Stimulated activated CD4-positive, alpha-beta T cell treated with anti-CD3 and anti-CD28 coated beads, Interleukin-1b, Interleukin-23, amount 100 ng/mL, for 48 hours (primary cell): ENCODE results near the gene ARL3.
"Not testable (repeated sequence)": the region's sequence is repeated elsewhere in the genome, so short reads cannot be mapped to it uniquely, and the experiment has no call there.

Experiments used
- DNase-seq: peaks from one replicate; pipeline ENCODE4 v3.0.0-alpha.2; 2020

Gene ARL3

DNA sequence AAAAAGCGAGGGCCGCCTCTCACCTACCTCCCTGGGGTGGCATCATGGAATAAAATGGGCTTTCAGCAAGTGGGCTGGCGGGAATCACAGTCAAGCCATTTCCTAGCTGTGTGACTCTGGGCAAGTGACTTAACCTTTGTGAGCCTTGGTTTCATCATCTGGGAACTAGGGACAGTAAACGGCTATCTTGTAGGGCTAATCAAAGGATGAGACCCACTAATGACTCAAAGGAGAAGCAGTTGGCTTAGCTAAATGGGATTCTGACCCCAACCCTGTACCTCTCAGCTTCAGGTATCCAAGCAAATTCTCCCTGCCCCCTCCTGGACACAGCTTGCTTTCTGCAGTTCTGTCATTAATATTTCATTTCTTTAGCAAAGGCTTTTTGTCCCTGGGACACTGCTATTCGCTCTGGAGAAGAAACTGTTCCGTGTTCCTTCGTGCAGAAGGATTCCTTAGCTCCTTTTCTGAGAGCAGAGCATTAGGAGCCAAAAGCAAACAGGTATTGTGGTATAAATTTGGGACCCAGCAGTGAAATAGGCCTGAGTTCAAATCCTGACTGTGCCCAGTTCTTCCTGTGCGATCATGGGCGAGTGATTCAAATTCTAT, 44.0 kb downstream of the ARL3 start:
- DNase-seq, result no peak

DNA sequence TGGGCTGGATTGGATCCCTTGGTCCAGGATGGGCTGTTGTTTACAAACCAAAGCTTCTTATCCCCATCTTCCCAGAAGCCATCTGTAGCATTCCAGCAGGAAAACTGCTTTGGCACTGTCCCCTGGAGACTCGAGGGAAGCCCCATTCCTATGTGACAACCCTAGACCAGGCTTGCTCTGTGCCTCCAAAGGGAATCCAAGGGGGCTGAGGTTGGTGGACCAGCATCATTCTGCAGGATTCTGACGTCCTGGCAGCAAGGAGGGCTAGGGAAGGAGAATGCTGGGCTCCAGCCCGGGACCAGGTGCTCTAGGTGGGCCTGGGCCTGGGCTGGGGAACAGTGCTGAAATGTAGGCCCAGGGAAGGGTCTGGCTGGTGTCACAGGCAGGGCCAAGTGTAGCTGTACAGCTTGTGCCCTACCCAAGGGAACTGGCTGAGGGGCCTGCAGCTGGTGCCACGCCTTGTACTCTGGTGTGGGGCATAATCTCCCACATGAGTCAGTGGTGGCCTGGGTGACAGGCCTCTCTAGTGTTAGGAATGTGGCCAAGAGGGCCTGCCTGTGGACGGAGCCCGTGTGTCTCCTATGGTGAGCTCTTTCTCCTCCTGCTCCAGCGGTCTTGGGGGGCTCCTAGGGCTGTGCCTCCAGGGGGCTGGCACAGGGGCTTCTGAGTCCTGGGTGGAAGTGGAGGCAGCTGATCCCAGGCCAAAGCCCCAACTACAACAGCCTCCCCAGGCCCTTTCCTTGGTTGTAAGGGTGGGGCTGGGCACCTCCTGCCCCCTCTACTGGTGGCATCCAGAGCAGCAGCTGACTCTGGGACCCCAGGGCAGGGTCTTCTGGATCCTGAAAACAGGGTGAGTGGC, 44.8 kb downstream of the ARL3 start:
- no peak for DNase-seq

DNA sequence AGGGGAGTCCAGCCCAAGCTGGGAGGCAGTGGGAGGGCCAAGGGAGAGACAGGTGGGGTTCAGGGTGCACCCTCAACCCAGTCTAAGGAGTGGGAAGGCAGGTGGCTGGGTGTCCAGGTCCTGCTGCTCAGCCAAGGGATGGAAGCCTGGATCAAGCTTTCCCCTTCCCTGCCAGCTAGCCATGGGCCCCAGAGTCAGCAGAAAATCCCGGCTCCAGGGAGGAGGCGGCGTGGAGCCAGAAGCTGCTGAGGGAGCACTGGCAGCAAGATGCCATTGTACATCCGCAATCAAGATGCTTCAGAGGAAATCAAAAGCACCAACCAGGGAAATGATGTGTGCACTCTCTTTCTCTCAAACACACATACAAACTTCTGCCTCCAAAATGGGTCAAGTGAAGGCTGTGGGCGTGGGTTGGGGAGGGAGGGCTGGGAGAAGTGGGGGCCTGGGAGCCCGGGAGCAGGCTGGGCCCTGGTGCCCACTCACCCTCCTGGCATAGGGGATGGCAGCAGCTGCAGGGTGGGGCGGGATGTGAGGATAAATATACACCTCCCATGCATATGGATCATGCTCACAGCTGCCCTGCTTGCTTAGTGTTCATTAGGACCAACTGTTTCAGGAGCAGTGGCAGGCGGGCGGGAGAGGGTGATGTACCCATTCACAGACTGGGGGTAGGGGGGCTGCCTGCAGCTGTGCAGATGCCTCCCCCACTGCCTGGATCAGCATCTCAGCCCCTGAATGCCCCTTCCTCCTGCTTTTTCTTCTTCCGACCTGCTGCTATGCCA, 45.7 kb downstream of the ARL3 start:
- no peak for DNase-seq

DNA sequence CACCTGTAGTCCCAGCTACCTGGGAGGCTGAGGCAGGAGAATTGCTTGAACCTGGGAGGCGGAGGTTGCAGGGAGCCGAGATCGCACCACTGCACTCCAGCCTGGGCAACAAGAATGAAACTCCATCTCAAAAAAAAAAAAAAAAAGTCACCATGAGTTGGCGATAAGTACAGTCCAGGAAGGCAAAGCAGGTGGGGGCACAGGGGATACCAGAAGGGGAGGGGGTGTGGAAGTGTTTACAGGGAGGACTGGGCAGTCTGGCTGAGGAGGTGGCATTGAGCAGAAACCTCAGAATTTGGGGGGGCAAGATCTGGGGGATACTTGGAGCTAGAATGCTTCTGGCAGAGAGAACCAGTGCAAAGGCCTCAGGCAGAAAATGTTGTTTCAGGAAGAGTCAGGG, 46.8 kb downstream of the ARL3 start:
- not testable (repeated sequence) for DNase-seq

DNA sequence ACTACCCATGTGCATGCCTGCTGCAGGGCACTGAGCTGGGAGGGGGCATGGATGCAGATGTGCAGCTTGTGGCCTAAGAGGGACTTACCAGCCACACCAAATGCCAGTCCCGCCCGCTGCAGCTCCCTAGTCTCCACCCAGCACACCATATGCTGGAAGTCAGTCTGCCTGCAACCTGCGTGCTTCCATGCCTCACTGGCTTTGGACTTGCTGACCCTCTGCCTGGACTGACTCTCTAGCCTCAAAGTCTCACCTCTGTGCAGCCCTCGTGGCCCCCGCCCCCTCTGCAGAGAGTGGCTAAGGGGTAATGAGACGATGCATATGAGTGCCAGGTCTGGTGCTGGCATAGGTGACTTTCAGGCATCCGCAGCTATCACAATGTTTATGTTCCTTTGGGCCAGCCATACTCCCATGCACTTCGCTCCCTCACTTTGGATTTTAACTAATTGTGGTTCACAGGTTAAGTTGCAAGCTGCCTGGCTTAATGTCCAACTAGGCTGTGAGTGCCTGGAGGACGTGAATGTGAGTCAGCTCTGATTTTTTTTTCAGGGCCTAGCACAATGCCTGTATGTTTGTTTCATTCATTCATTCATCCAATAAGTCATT, 48.2 kb downstream of the ARL3 start:
- DNase-seq, result no peak

DNA sequence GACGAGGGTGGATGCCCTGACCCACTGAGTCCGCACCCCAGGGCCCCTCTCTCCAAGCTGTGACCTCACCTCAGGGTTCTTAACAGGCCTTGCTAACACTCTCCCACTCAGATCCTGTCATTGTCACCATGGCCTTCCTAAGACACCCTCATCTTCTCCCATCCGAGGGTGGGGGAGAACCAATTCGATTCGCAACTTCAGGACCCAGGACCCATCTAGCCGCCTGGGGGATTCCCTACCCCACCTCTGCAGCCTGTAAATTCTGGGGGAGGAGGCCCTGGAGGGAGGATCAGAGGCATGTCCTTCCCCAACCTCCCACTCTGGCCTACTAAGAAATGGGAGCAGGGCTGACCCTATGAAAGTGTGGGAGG, 52.6 kb downstream of the ARL3 start:
- DNase-seq, result no peak

DNA sequence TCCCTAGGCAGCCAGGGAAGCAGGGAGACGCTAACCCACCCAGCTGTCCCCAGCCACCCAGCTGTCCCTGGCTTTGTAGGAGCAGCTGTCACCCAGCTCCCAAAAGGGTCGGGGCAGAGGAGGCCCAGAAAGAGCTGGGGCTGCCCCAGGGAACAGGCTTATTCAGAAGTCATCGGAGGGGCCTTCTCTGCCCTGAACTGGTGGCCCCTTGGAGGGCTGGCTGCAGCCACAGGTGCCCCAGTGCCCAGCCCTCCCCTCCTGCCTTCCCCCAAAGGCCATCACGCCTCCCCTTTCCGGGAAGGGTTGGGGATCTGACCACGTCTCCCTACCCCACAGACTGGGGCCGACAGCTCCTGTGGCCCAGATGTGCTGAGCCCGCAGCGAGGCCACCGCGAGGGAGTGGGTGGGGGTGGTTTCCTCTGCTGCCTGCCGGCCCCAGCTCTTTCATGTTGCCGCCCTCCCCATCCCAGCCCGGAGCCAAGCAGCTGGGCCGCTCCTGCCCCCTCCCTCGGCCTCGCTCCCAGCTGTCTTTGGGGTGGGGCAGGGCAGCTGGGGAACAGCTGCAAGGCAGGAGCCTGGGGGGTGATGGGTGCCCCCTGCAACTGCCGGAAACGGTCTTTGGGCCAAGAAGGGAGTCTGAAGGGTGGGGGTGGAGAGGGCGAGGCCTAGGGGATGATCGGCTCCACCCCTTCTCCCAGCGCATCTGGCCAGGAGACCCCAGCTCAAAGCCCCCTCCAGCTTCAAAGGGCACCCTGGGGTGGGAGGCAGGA, 53.1 kb downstream of the ARL3 start:
- DNase-seq, result peak; percentile 69

DNA sequence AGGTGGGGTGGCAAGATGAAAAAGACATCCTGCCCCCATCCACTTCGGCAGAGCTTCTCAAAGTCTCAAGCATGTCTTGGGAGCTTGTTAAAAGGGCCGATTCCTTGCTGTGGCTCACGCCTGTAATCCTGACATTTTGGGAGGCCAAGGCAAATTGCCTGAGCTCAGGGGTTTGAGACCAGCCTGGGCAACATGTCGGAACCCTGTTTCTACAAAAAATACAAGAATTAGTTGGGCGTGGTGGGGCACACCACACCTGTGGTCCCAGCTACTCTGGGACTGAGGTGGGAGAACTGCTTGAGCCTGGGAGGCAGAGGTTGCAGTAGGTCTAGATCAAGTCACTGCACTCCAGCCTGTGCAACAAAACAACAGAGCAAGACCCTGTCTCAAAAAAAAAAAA, 55.4 kb downstream of the ARL3 start:
- DNase-seq, result no peak

DNA sequence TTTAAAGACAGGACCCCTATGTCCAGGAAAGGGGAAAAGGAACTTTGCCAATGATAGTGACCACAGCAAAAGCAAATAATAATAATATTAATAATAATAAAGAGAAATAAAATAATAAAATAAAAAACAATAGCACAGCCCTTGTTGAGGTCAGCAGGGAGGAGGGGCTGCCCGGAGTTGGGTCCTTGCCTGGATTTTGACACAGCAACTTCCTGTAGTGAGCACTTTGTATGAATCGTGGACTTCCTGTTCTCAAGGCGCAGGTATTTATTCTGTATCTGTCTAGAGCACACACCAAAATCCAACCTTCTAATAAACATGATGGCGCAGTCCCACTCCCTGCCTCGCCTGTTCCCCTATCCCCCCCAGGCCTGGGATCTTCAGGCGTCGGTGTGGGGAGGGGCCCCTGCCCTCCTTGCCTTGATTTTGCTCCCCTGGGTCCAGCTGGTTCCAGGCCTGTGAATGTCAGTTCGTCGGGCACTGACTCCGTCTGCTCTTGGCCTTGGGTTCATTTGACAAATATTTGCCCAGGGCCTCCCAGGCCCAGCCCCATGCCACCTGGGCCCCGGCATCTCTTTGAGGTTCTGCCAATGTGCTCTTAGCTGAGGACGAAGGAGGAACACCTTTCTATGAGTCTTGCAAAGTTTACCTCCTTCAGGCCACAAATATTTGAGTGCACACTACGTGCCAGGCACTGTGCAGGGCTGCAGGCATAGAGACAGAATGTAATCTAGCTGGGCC, 56.0 kb downstream of the ARL3 start:
- DNase-seq, result no peak

DNA sequence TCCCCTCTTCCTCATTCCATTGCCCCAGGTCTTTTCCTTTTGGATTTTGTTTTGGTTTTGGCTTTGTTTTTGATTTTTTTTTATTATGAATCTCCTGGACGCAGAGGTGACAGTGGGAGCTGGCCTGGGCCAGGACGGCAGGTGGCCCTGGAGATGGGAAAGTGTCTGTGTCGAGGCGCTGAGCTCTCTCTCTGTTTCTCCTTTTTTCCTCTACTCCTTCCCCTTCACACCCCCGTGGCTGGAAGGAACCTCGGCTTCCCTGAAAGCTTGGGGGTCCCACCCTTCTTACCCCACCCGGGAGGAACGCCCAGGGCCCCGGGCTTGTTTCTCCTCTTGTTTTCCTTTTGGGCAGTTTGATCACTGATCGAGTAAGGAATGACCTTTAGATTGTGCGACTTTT, 56.7 kb downstream of the ARL3 start:
- no peak for DNase-seq

DNA sequence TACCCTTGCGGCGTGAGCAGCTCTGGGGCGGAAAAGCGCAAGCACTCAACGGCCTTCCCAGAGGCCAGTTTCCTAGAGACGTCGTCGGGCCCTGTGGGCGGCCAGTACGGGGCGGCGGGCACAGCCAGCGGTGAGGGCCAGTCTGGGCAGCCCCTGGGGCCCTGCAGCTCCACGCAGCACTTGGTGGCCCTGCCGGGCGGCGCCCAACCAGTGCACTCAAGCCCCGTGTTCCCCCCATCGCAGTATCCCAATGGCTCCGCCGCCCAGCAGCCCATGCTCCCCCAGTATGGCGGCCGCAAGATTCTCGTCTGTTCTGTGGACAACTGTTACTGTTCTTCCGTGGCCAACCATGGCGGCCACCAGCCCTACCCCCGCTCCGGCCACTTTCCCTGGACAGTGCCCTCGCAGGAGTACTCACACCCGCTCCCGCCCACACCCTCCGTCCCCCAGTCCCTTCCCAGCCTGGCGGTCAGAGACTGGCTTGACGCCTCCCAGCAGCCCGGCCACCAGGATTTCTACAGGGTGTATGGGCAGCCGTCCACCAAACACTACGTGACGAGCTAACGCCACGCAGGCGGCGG, 57.3 kb downstream of the ARL3 start:
- DNase-seq, result no peak

DNA sequence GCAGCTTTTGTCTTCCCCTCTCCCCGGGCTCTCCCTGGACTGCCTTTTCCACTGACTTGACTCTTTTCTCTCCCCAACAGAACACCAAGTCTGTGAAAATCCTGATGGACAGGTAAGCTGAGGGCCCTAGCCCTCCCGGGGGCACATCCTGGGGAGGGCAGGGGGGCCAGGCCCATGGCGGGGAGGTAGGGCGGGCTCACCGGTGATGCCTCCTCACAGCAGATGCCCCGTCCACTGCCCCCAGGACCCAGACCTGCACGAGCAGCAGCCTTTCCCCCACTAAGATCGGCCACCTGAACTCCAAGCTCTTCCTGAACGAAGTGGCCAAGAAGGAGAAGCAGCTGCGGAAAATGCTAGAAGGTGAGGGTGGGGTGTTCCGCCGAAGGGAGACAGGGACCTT, 58.2 kb downstream of the ARL3 start:
- no peak for DNase-seq

DNA sequence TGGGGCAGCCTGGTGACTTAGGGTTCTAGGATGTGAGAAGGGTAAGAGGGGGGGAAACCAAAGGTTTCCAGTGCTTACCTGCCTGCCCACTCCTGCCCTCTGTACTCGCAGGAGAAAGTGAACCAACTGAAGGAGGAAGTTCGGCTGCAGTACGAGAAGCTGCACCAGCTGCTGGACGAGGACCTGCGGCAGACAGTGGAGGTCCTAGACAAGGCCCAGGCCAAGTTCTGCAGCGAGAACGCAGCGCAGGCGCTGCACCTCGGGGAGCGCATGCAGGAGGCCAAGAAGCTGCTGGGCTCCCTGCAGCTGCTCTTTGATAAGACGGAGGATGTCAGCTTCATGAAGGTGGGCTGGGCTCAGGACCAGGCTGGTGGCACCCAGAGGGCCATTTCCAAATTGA, 59.2 kb downstream of the ARL3 start:
- no peak for DNase-seq

DNA sequence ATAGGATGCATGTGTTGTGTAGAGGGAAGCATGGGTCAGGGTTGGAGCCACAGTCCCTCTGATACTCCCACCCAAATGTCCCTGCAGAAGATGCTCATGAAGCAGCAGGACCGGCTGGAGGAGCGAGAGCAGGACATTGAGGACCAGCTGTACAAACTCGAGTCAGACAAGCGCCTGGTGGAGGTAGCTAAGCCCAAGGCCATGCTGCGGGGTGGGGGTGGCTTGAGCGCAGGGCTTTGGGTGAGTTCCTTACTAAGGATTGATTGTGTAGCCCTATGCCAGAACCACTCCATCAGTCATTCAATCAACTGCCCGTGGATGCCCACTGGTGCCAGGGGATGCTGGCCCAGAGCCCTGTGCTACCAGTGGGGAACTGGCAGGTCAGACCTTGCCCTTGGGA, 59.6 kb downstream of the ARL3 start:
- DNase-seq, result no peak

DNA sequence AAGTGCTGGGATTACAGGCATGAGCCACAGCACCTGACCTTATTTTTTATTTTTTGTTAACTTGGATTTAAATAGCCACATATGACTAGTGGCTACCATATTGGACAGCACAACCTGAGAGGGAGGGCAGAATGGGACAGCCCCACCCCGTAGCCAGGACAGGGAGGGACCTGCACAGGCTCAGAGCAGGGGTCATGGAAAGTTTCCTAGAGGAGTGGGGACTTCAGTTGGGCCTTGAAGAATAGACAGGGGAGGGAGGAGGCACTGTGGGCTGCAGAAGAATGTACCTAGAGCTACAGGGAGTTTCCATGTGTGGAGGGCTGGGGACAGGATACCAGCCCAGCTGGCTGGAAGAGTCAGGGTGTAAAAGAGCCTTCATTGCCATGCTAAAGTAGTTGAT, 61.1 kb downstream of the ARL3 start:
- DNase-seq, result no peak

DNA sequence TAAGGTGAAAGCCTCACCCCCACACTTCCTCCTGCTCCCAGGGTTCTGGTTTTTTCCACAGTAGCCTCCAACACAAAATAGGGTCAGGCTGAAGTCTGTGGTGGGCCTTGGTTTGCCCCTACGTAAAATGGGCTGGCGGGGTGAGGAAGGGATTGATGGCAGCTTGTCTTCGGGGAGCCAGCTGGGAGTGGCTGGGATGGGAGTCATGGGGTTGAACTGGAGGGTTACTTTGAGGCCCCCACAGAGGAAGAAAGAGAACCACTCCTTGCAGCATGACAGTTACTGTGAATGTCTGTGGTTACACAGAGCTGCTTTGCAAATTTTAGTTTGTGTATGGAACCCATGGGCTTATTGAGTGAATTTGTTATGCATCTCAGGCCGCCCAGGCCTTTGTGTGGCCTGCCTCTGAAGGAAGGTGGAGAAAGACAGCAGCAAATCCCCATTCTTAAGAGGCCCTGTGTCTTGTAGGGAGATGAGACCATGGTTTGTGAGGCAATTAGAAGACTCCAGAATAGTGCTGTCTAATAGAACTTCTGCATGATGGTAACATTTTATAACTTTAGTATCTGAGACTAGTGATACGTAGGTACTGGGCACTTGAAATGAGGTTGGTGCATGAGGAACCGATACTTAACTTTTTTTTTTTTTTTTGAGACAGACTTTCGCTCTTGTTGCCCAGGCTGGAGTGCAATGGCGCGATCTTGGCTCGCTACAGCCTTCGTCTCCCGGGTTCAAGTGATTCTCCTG, 61.9 kb downstream of the ARL3 start:
- DNase-seq, result no peak

DNA sequence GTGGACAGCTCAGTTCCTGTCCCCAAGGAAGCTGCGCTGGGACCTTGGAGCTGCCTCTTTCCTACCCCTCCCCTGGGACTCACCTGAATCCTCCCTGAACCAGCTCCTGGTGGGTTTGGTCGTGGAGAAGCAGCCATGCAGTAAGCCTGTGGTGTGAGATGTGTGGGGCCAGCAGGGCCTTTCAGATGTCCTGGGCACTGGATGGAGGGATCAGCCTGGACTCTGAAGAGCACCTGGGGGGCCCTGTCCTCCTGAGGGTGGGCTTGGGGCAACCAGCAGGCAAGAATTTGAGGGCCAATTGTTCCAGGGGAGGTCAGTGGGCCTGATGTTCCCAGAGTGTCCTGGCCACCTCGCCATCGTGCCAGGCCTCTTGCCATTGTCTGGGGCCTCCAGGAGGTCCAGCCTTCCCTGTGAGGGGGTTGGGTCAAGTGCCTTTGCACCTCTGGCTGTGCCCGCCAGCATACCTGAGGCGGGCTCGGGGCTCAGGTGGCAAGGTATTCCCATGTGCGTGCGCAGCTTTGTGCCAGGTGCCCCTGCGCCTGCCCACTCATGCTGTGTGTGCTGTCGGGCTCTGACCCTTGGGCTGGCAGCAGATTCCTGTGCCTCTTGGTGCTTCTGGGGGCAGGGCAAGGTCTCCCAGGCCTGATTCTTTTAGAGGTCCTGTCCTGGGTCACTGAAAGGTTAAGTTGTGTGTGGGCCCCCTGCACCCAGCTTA, 62.6 kb downstream of the ARL3 start:
- no peak for DNase-seq

DNA sequence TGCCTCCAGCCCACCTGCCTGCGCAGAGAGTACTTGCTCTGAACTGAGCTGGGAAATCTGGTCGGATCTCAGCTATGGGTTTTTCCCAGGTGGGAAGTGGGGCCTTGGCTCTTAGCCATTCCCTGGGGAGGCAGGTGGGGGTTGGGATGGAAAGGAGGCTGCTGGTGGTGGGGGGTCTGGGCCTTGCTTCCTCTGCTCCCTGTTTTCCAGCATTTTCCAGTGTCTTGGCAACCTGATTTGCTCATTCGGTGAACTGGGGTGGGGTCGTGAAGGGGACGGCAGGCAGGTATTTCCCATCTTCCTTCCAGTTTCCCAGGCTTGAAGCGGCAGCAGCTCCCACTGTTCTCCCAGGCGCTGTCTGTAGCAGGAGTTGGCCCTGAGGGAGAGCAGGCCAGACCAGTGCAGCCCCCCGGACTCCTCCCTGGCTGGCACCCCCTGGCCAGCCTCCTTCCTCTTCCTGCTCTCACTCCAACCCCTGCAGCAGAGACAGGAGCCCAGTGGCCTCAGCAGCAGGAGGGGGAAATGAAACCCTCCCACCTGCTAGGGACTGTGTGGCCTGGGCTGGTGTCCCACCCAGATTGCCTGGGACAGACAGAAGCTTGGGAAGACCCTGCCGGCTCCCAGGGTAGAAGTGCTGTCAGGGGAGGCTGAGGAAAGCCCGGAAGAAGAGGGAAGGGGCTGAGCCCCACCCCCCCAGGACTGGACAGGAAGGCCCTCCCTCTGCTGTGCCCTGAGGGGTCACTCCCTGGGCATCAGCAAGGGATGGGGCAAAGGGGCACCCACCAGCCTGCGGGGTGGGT, 63.3 kb downstream of the ARL3 start:
- DNase-seq, result no peak
